ENCODE data around the gene RGS19.
A peak's percentile ranks its signal among the peaks of the same experiment; 100 is the strongest.
"Not testable (repeated sequence)": the region's sequence is repeated elsewhere in the genome, so short reads cannot be mapped to it uniquely, and the experiment has no call there.

The RGS19 gene
- total RNA-seq = 37.4 to 44.5 reads per million in 2 donors

GRCh38 chr20:64079273-64080012, at the start of gene RGS19:
RGS19 (minus strand) TSS chr20:64079518; CDS start chr20:64076886, 2,632 bp downstream.
- DNase-seq = peak; percentile 67

GRCh38 chr20:64123517-64123916, 44.2 kb upstream of the RGS19 start:
- not testable (repeated sequence) for DNase-seq

GRCh38 chr20:64122927-64123326, 43.6 kb upstream of the RGS19 start:
- not testable (repeated sequence) for DNase-seq

- DNase-seq = no peak
Observed at GRCh38 chr20:64121586-64121985, 42.3 kb upstream of the RGS19 start.

- DNase-seq = no peak
Observed at GRCh38 chr20:64119681-64120341, 40.5 kb upstream of the RGS19 start.

GRCh38 chr20:64119301-64119680, 40.0 kb upstream of the RGS19 start:
- no peak for DNase-seq

GRCh38 chr20:64117432-64117777, 38.1 kb upstream of the RGS19 start:
- not testable (repeated sequence) for DNase-seq

- DNase-seq = no peak
Observed at GRCh38 chr20:64116541-64117431, 37.5 kb upstream of the RGS19 start.

GRCh38 chr20:64116016-64116415, 36.7 kb upstream of the RGS19 start:
- DNase-seq = no peak

GRCh38 chr20:64115171-64115911, 36.0 kb upstream of the RGS19 start:
- DNase-seq = no peak

GRCh38 chr20:64114356-64114971, 35.1 kb upstream of the RGS19 start:
- DNase-seq = no peak

GRCh38 chr20:64113796-64114355, 34.6 kb upstream of the RGS19 start:
- DNase-seq = no peak

GRCh38 chr20:64113444-64113775, 34.1 kb upstream of the RGS19 start:
- DNase-seq = no peak

GRCh38 chr20:64112691-64113443, 33.5 kb upstream of the RGS19 start:
- DNase-seq = no peak

GRCh38 chr20:64111841-64112641, 32.7 kb upstream of the RGS19 start:
- DNase-seq = no peak

- no peak for DNase-seq
Observed at GRCh38 chr20:64110411-64111068, 31.2 kb upstream of the RGS19 start.

- DNase-seq = no peak
Observed at GRCh38 chr20:64109831-64110391, 30.6 kb upstream of the RGS19 start.

GRCh38 chr20:64108731-64109681, 29.7 kb upstream of the RGS19 start:
- DNase-seq = no peak
